ENCODE results near the gene ARMC3.

Gene ARMC3

GRCh38 chr10:22958338-22958737 lies 30.5 kb downstream of the ARMC3 start:
- no peak for TF ChIP-seq CTCF (IDR thresholded peaks at IDR 0.05; ENCODE audit: unreplicated experiment in 3 of 3)
- peaks cover 2% of the 10 kb centered on the region for H3K36me3 Mint-ChIP-seq (ENCODE audit: low read depth)
- no peaks in the 10 kb centered on the region for H3K4me1 Mint-ChIP-seq
- peaks cover 6% of the 10 kb centered on the region for H3K9me3 Mint-ChIP-seq
- H3K27me3 Mint-ChIP-seq (ENCODE audit: low read depth): no peaks in the 10 kb centered on the region
- no peak overlapping the region for H3K4me3 Mint-ChIP-seq
- H3K27ac Mint-ChIP-seq: no peak overlapping the region

GRCh38 chr10:22959292-22959691 lies 31.4 kb downstream of the ARMC3 start:
- Mint-ChIP-seq H3K4me3 (no peak overlapping the region), H3K27ac (no peak overlapping the region), H3K27me3 (ENCODE audit: low read depth) (peaks cover 3% of the 10 kb centered on the region)

GRCh38 chr10:22959950-22960349 lies 32.1 kb downstream of the ARMC3 start:
- H3K27me3 Mint-ChIP-seq (ENCODE audit: low read depth): peaks cover 3% of the 10 kb centered on the region
- no peak overlapping the region for H3K27ac Mint-ChIP-seq
- no peaks in the 10 kb centered on the region for H3K9me3 Mint-ChIP-seq
- H3K36me3 Mint-ChIP-seq (ENCODE audit: low read depth): no peaks in the 10 kb centered on the region
- no peak overlapping the region for H3K4me3 Mint-ChIP-seq
- no peak for TF ChIP-seq CTCF (IDR thresholded peaks at IDR 0.05; ENCODE audit: unreplicated experiment in 3 of 3)
- H3K4me1 Mint-ChIP-seq: no peaks in the 10 kb centered on the region

More at GRCh38 chr10:22959292-22959691, 31.4 kb downstream of the ARMC3 start:
- Mint-ChIP-seq H3K36me3 (ENCODE audit: low read depth) (no peaks in the 10 kb centered on the region), H3K4me1 (no peaks in the 10 kb centered on the region), H3K9me3 (no peaks in the 10 kb centered on the region)
- no peak for TF ChIP-seq CTCF (IDR thresholded peaks at IDR 0.05; ENCODE audit: unreplicated experiment in 3 of 3)

GRCh38 chr10:22962817-22963216 lies 35.0 kb downstream of the ARMC3 start:
- Mint-ChIP-seq H3K36me3 (ENCODE audit: low read depth) (no peaks in the 10 kb centered on the region), H3K27me3 (ENCODE audit: low read depth) (peaks cover 3% of the 10 kb centered on the region), H3K4me3 (no peak overlapping the region), H3K27ac (no peak overlapping the region), H3K9me3 (no peaks in the 10 kb centered on the region), H3K4me1 (no peaks in the 10 kb centered on the region)
- TF ChIP-seq CTCF (IDR thresholded peaks at IDR 0.05; ENCODE audit: unreplicated experiment in 3 of 3): no peak

GRCh38 chr10:22969704-22970103 lies 41.9 kb downstream of the ARMC3 start:
- Mint-ChIP-seq H3K9me3 (no peaks in the 10 kb centered on the region), H3K27ac (no peak overlapping the region), H3K27me3 (ENCODE audit: low read depth) (peaks cover 4% of the 10 kb centered on the region), H3K4me3 (no peak overlapping the region), H3K4me1 (no peaks in the 10 kb centered on the region), H3K36me3 (ENCODE audit: low read depth) (no peaks in the 10 kb centered on the region)
- no peak for TF ChIP-seq CTCF (IDR thresholded peaks at IDR 0.05; ENCODE audit: unreplicated experiment in 3 of 3)

- H3K36me3 Mint-ChIP-seq (ENCODE audit: low read depth): no peaks in the 10 kb centered on the region
- H3K9me3 Mint-ChIP-seq: no peaks in the 10 kb centered on the region
- no peak for TF ChIP-seq CTCF (IDR thresholded peaks at IDR 0.05; ENCODE audit: unreplicated experiment in 3 of 3)
- peak overlapping the region in 1 of 3 experiments; percentile 4 for H3K27ac Mint-ChIP-seq
- H3K27me3 Mint-ChIP-seq (ENCODE audit: low read depth): no peaks in the 10 kb centered on the region
- no peak overlapping the region for H3K4me3 Mint-ChIP-seq
- peaks cover 27% of the 10 kb centered on the region for H3K4me1 Mint-ChIP-seq
Measured at GRCh38 chr10:22976534-22976933, 48.7 kb downstream of the ARMC3 start.
